ENCODE data around the gene FBXO22.

Gene FBXO22

DNA sequence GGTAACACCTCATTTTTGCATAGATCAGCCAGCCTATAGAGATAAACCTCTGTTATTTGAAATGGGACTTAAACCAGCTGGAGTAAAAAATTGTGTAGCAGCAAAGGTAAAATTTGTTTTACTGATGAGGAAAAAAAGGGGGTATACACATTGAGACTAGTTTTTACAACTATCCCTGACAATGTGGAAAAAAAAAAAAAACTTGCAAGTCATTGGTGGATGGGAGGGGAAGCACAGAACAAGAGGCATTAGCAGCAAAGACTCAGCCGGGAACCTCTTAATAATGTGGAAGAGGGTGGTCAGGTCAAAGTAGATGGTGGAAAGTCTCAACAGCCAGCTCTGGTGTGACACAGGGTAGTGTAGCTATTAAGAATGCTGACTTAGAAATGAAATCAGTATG, 14.5 kb downstream of the FBXO22 start:
- FAIRE-seq (no peak), DNase-seq (ENCODE audit: low spot score) (no peak)

DNA sequence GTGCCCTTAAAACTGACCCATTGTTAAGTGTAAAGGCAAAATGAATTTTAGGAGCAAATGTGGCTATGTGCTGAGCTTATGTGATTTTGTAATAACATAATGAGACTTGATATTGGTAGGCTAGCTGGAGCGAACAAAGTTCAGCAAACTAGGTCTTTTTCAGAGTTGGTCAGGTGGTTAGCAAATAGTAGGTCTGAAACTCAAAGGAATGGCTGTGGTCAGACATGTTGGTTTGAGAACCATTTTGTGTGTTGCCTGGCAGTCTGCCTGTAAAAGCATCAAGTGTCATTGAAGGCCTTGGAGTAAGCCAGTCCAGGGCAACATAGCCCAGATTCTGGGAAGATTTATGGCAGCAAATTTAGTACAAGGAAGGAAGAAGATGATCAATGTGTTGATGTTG, 16.4 kb downstream of the FBXO22 start:
- FAIRE-seq = no peak
- DNase-seq (ENCODE audit: low spot score) = no peak

DNA sequence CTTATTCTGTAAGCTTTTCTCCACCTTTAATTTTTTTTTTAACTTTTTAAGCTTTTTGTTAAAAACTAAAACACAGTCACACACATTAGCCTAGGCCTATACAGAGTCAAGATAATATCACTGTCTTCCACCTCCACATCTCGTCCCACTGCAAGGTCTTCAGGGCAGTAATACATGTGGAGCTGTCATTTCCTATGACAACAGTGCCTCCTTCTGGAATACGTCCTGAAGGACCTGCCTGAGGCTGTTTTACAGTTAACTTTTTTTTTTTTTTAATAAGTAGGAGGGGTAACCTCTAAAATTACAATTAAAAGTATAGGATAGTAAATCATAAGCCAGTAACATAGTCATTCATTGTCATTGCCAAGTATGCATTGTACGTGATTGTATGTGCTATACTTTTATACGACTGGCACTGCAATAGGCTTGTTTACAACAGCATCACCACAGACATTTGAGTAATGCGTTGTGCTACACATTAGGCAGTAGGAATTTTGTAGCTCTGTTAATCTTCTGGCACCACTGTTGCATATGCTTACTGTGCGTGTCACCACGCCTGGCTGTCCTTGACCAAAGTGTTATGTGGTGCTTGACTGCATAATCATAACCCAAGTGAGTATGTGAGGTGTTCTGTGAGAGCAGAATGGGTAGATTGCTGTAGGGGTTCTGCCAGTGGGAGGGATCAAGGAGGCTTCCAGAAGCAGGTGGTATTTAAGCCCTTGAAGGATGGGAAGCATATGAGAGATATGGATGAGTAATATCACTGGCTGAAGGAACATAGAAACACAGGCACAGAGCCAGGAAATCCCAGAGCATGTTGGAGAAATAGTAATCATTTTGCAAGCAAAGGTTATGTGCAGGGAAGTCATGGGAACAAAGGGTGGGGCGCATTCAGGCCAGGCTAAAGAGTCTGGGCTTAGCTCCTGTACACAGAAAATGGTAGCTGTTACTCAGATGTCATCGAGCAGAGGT, 18.3 kb downstream of the FBXO22 start:
- DNase-seq (ENCODE audit: low spot score) (no peak), FAIRE-seq (no peak)

DNA sequence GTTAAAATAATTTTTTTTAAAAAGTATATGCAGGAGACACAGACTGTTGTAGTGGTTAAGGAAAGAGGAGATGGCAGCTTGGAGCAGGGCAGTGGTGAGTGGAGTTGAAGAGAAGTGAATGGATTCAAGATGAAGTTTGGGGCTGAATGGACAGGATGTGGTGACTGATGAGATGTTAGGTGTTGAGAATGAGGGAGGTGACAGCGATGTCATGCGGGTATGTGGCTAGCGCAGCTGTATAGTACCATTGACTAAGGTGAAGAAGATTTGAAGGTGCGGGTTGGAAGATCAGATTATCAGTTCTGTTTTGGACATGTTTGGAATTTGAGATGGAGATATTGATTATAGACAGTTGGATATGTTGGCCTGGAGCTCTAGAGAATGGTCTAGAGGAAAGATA, 20.1 kb downstream of the FBXO22 start:
- no peak for FAIRE-seq
- DNase-seq (ENCODE audit: low spot score) = no peak

DNA sequence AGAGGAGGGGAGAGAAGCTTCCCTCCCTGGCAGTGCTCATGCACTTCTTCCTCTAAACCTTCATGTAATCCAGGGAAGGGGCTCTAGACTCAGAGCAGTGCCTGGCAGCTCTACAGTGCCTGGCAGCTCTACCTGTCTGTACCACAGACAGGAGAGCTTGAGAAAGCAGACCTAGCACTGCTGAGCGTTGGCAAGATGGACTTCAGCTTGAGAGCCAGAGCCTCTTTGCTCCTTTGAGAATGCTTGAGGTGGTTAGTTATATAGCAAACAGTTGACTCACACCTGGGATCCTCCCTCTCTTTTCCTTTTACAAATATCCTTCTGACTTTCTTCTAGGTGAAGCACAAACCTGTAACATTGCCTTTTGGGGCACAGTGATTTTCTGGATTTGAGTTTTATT, 20.9 kb downstream of the FBXO22 start:
- FAIRE-seq (no peak), DNase-seq (ENCODE audit: low spot score) (no peak)

DNA sequence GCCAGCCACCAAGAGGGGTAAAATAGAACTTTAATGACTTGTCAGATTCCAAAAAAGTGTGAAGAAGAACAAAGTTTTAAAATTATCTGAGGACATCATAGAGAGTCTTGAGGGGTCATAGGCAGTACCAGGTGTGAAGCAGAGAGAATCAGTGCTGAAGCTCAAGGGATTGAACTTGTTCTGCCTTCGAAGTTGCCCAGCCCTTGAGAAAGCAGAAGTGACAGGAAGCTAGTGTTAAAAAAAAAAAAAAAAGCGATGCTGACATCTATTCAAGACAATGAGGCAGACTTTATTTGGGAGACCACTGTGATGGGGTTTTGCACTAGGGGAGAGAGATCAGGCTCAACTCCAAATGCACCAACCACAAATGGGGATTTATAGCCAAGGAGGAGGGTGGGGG, 21.8 kb downstream of the FBXO22 start:
- no peak for DNase-seq (ENCODE audit: low spot score)
- no peak for FAIRE-seq

DNA sequence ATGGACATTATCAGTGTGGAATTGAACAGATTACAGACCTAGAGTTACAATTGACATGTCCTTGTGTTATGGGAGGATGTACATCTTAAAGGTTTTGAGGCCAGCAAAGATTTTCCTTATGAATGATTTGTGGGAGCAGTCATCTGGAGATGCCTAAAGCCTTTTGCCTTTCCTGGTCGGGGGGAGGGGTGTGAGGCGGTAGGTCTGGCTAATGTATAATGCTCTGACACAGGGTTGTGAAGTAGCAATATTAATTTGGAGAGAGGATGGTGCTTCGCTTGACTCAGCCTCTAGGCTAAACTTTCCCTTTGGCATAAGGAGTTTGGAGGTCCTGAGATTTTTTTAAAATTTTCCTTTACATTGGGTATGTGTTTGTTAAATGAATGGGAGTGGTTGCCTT, 23.3 kb downstream of the FBXO22 start:
- no peak for DNase-seq (ENCODE audit: low spot score)
- no peak for FAIRE-seq

DNA sequence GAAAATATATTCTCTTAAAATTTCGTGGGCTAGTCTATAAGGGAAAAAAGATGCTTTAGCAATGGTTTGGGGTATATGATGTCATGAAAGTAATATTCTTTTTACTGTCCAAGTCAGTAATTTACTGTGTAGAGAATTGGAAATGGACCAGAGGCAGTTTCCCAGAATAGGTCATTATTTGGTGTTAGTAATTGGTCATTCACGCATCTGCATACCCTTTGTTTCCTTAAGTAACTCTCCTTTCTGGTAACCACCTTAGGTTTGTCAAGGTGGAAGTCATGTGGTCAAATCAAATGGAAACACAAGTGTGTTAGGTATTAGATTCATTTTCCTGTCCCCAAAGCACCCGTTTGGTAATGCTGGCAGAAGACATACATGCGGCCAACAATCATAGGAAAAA, 23.9 kb downstream of the FBXO22 start:
- FAIRE-seq = no peak
- DNase-seq (ENCODE audit: low spot score) = no peak

DNA sequence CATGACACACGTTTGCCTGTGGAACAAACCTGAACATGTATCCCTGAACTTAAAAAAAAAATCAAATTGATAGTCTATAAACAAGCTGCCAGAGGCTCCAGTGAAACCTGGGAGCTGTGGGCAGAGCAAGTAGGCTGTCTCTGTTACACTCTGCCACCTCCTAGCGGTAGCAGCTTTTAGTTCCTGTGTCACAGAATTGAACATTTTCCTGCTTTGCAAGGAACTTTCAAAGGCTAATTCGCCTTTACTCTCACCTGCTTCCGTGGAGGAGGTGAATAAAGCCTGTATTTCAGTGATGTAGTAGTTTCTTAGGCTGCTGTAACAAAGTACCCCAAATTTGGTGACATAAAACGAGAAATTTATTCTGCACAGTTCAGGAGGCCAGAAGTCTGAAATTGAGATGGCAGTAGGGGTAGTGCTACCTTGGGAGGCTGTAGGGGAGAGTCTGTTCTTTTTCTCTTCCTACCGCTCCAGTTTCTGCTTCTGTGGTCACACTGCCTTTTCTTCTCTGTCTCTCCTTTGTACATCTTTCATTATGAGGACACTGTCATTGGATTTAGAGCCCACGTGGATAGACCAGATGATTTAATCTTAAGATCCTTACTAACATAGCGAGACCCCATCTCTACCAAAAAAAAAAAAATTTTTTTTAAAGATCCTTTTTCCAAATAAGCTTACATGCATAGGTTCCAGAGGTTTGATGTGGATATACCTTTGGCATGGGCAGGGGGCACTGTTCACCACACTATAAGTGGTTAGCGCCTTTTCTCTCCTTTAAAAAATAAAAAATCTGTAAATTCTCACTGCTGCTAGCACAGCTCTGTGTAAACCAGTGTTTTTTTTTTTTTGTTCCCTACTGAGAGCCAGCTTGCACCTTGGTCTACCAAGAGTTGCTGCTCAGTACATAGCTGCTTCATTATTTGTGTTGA, 25.3 kb downstream of the FBXO22 start:
- FAIRE-seq (no peak), DNase-seq (ENCODE audit: low spot score) (no peak)

DNA sequence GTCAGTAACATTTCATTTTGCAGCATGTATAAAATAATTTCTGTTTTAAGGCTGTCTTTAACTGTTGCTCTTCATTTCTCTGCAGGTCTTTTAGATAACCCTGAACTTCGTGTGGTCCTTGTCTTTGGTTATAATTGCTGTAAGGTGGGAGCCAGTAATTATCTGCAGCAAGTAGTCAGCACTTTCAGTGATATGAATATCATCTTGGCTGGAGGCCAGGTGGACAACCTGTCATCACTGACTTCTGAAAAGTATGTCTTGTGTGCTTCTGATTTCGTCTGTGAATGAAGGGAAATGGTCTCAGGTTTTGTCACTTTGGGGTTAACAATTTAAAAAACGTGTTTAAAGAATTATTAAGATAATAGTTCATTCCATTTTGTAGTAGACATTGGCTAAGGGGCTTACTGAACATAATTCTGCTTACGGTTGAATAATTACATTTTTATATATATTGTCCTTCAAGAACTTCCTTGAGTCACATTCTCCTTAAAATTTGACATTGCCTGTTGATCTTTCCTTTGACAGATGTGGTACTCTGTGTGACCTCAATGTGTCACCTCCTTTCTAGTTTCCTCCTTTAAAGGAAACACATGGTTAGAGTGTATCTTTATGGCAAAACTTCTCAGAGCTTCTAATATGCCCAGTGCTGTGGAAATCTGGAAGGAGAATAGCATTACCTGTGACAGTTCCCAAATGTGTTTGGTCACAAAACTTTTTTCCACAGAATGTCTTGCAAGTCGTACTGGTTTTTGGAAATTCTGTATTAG, 26.3 kb downstream of the FBXO22 start:
- DNase-seq (ENCODE audit: low spot score) (no peak), FAIRE-seq (no peak)

DNA sequence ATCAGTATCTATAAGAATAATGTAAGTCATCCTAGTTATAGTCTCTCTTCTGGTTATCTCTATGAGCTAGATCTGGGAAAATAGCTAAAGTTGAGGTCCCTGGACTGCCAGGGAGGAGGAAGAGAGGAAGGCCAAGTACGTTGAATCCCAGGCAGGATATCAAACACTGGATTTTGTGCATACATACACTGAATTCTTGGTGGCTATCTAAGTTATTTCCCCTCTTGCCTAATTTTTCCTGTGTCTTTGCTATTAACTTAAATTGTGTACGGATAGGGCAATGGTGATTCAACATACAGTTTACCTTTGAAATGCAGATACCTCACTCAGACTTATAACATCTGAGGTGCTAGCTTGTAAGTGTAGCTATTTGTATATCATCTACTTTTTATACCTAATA, 27.2 kb downstream of the FBXO22 start:
- FAIRE-seq (no peak), DNase-seq (ENCODE audit: low spot score) (no peak)

DNA sequence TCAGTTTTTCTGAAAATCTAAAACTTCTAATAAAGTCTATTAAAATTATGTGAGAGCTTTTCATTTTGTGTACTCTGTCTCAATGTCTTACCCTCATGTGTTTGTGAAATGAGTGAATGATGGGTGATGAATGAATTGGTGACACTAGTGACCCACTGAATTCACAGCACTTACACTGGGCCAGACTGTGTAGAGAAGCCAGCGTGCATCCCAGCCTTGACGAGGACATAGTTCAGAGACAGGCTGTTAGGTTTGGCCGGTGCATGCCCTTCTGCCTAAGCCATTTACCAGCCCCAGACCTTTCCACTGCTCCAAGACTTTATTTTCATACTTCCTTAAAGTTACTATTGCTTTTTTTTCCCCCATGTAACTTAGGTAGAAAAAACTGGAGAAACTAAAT, 38.8 kb downstream of the FBXO22 start:
- FAIRE-seq (no peak), DNase-seq (ENCODE audit: low spot score) (no peak)

DNA sequence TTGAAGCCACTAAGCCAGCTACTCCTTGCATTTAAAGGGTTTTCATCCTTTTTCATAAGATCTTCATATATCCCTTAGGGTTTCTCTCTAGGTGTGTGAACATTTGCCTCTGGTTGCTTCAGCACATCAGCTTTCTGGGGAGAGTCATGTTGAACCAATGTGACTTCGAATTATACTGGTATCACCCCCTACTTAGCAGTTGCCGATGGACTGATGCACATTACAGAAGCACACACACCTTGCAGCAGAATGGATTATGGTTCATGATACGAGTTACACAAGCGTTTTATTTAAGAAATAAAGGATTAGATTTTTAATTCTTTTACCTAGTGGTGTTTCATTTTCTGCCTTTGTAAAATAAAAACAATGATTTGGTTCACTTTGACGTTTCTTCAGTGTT, 39.6 kb downstream of the FBXO22 start:
- DNase-seq (ENCODE audit: low spot score) = no peak
- no peak for FAIRE-seq

DNA sequence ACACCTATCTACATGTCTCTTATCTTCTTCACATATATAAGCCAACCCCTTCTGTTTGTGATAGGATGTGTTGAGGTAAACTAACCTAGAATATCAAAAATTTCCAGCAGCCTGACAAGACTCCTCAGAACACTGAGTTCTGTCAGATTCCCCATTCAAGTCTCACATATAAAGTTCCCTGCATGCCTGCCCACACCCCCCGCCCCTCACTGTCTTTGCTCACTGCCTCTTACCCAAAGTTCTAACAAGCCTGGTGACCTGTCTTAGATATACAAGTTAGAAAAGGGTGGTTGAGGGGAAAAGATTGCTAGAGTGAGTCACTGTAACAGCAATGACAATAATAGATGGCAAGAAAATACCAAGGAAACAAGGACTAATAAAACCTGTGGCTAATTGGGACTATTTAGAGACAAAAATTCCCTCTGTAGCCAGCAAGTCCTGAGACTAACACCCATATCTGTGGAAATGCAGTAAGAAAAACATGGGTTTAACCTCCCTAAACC, 40.1 kb downstream of the FBXO22 start:
- FAIRE-seq (no peak), DNase-seq (ENCODE audit: low spot score) (no peak)

DNA sequence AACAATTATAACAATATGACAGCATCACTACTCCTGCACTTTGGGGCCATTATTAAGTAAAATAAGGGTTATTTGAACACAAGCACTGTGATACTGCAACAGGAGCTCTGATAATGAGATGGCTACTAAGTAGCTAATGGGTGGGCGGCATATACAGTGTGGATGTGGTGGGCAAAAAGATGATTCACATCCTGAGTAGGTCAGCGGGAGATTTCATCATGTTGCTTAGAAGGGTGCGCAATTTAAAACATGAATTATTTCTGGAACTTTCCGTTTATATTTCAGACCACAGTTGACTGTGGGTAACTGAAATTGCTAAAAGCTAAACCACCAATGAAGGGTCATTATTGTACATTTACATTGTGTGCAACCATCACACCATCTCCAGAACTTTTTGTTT, 42.3 kb downstream of the FBXO22 start:
- FAIRE-seq (no peak), DNase-seq (ENCODE audit: low spot score) (no peak)

DNA sequence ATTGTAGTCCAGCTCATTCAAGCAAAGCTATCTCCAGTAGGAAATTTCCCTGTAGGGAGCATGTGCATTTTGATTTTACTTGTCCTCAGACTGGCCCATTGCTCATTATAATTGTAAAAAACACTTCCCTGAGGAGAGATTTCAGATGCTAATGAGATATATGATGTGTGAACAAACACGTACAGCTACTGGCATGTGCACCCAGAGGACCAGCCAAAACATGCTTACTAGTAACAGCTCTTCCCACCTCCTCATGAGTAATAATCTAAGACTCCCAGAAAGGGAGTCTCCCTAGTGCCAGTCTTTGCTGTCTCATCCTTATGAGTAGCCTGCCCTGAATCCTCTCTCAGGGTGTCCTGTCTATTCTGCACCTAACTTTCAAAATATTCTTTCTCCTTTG, 43.4 kb downstream of the FBXO22 start:
- FAIRE-seq = no peak
- peak; percentile 24 for DNase-seq (ENCODE audit: low spot score)

DNA sequence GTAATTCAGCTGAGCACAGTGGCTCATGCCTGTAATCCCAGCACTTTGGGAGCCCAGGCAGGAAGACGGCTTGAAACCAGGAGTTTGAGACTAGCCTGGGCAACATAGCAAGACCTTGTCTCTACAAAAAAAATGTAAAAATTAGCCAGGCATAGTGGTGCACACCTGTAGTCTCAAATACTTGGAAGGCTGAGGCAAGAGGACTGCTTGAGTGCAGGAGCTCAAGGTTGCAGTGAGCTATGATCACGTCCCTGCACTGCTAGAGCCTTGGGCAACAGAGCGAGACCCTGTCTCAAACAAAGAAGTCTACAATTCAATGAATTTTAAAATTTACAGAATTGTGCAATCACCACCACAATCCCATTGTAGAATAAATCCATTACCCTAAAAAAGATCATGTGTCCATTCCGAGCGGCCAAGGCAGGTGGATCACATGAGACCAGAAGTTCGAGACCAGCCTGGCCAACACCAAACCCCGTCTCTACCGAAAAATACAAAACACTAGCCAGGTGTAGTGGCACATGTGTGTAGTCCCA, 45.2 kb downstream of the FBXO22 start:
- no peak for DNase-seq (ENCODE audit: low spot score)
- no peak for FAIRE-seq

DNA sequence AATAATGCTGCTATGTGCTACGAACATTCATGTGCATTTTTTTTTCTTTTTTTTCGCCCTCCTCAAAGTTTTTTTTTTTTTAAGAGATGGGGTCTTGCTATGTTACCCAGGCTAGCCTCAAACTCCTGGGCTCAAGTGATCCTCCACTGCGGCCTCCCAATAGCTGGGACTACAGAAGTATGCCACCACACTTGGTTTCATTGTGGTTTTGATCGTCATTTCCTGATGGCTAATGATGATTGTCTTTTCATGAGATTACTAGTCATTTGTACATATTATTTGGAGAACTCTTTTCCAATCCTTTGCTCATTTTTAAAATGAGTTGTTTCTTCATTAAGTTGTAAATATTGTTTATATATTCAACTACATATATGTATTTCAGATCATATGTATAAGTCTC, 48.8 kb downstream of the FBXO22 start:
- FAIRE-seq = no peak
- no peak for DNase-seq (ENCODE audit: low spot score)

DNA sequence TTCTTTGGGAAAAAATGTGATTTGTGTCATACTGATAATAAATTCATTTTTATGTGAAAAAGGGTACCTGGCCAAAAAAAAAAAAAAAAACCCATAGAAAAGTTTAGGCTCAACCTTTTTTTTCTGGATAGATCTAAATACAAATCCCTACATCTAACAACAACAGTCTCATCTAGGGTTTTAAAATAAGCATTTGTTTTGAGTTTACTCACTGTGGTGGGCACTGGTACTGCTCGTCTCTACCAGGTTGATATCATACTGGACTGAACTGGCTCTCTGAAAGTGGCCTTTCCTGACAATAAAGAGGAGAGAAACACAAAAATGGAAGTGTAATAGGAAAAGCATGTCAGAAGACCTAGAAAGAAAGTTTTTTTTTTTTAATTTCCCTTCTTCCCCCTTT, 52.0 kb downstream of the FBXO22 start:
- DNase-seq (ENCODE audit: low spot score) (no peak), FAIRE-seq (no peak)

DNA sequence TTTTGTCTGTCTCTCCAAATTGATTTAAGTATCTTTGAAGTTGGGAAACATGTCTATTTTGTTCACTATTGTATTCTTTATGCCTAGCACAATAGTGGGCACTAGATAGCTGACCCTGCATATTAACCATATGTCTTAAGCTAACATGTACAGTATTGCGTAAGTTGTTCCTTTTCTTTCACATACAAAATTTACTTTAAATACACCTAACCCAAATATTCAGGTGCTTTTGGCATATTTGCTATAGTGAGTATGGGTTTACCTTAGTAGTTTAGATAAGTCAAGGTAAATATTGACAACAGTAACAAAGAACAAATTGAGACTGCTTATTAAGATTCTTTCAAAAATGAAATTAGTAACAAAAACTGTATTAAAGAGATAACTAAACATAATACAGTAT, 57.7 kb downstream of the FBXO22 start:
- FAIRE-seq = no peak
- DNase-seq (ENCODE audit: low spot score) = no peak

DNA sequence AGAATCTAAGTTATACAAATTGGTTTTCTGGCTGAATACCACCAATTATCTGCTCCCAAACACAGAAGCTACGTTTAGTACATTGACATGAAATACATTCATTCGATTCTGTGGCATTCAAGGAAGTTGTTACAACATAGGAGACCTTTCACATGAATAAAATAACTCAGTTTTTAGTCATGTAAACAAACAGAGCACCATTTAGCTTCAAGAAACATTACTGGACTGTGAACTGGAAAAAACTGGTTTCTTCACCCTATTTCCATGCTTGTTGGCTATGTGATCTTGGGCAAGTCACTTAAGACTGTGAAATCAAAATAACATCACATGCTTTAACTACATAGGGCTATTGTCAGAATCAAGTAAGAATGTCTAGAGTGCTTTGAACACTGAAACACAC, 62.4 kb downstream of the FBXO22 start:
- DNase-seq (ENCODE audit: low spot score) (no peak), FAIRE-seq (no peak)

Measured in RCC 7860 (cell line).